ENCODE data around the gene SFMBT2.

DNA sequence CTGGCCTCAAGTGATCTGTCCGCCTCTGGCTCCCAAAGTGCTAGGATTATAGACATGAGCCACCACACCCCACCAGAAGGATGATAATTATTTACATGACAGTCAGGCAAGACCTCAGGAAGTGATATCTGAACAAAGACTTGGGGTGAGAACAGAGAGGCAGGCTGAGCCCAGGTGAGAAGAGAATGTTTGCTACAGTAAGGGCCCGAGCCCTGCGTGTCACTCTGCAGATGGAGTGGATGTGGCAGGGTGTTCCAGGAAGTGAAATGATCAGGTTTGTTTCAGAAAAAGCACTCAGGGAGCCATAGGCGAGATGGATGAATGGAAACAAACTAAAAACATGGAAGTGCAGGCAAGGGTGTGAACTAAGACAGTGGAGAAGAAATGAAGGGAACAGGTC is 22.2 kb downstream of the SFMBT2 start:
- TF ChIP-seq, protein P1, sequence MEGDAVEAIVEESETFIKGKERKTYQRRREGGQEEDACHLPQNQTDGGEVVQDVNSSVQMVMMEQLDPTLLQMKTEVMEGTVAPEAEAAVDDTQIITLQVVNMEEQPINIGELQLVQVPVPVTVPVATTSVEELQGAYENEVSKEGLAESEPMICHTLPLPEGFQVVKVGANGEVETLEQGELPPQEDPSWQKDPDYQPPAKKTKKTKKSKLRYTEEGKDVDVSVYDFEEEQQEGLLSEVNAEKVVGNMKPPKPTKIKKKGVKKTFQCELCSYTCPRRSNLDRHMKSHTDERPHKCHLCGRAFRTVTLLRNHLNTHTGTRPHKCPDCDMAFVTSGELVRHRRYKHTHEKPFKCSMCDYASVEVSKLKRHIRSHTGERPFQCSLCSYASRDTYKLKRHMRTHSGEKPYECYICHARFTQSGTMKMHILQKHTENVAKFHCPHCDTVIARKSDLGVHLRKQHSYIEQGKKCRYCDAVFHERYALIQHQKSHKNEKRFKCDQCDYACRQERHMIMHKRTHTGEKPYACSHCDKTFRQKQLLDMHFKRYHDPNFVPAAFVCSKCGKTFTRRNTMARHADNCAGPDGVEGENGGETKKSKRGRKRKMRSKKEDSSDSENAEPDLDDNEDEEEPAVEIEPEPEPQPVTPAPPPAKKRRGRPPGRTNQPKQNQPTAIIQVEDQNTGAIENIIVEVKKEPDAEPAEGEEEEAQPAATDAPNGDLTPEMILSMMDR (IDR thresholded peaks at IDR 0.05), result no peak
- TF ChIP-seq ZFX (IDR thresholded peaks at IDR 0.05; ENCODE audit: borderline replicate concordance), result no peak
